Left lobe of liver (tissue), 2 donors: ENCODE measurements around the gene ADGRG1. TPM values are rescaled to one million over a fixed set of nuclear protein-coding genes. Genes with fewer than 3 reads are reported as not detected.

ENCODE experiments used
- ATAC-seq: fragments of 200-7000 bp; cut with Tn5 transposase; one replicate; pipeline ENCODE4 v1.9.1; 2020; ENCODE audit warnings: mild to moderate bottlenecking, moderate library complexity
- DNase-seq: peaks from one replicate; pipeline ENCODE4 v3.0.0-alpha.2; 2020; ENCODE audit warnings: low spot score
- total RNA-seq: library from RNA; stranded (reverse); gene quantifications from one replicate; pipeline ENCODE4 v1.2.1, GENCODE V29; 2021
- donor health status: DM: no; HTN: no; CAD: no; lungs with moderate emphysema.
- donor health status: DM: no; HTN: yes; CAD: no.

The ADGRG1 gene
- total RNA-seq, 1 donor from 2014 or later, result 5.1 TPM

DNA sequence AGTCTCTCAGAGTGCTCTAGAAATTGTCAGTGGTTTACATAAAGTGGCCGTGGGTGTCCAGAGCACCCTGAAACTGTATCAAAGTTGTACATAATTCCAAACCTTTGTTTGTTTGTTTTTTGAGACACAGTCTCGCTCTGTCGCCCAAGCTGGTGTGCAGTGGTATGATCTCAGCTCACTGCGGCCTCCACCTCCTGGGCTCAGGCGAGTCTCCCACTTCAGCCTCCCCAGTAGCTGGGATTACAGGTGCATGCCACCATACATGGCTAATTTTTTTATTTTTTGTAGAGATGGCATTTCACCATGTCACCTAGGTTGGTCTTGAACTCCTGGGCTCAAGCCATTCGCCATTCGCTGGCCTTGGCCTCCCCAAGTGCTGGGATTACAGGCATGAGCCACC is 24.3 kb upstream of the ADGRG1 start:
- DNase-seq, result no peak

DNA sequence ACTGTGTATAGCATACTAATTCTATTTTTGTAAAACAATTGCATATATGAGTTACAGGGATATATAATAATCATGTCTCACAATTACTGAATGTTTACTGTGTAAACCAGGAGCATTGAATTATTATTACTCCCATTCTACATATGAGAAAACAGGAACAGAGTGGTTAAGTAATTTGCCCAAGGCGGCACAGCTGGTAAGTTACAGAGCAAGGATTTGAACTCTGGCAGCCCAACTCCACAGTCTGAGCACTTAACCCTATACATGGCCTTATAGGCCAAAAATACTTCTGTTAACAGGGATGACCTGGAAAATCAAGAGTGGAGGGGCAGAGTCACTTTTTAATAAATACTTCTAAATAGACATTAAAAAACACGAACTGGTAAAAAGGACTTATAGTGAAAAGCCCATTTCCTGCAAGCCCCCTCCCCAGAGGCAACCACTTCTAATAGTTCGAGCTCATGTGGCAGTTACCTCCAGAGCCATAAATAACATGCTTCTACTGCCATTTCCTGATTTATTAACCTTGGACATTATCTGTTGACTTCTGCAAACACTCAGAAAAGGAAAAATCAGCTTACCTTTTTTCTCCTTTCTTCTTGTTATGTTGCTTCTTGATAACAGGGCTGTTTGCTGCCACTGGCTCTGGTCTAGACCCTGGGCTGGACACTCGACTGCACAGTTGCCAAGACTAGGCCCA is 22.1 kb upstream of the ADGRG1 start:
- DNase-seq, result no peak

More for the DNA sequence above, 24.3 kb upstream of the ADGRG1 start:
- ATAC-seq, result no peak

DNA sequence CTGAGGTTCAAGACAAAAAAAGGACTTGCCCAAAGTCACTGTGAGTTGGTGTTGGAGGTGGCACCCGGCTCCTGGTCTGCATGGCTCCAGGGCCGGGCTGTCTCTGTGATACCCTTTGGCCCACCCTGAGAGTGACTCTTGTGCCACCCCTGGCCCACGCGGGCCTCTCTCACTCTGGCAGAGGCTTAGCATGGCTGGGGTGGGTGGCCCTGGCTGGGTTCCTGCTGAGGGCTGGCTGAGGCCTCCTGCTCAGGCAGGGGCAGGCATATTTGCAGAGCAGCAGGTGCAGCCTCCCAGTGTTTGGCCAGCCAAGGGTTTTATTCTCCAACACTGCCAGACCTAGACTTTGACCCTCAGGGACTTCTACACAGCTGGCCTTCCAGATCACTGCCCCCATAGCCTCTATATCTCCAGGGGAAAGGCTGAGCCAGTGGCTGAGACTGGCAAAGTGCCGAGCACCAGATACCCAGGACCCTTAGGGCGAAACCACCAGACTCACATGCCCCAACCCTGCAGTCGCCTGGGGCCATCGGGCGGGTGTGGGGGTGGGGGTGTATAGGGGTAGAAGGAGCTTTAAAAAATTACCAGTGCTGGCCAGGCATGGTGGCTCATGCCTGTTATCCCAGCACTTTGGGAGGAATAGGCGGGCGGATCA is 21.5 kb upstream of the ADGRG1 start:
- ATAC-seq (peak; percentile 95), DNase-seq (peak; percentile 81)

More for the DNA sequence above, 22.1 kb upstream of the ADGRG1 start:
- ATAC-seq, result peak; percentile 2

DNA sequence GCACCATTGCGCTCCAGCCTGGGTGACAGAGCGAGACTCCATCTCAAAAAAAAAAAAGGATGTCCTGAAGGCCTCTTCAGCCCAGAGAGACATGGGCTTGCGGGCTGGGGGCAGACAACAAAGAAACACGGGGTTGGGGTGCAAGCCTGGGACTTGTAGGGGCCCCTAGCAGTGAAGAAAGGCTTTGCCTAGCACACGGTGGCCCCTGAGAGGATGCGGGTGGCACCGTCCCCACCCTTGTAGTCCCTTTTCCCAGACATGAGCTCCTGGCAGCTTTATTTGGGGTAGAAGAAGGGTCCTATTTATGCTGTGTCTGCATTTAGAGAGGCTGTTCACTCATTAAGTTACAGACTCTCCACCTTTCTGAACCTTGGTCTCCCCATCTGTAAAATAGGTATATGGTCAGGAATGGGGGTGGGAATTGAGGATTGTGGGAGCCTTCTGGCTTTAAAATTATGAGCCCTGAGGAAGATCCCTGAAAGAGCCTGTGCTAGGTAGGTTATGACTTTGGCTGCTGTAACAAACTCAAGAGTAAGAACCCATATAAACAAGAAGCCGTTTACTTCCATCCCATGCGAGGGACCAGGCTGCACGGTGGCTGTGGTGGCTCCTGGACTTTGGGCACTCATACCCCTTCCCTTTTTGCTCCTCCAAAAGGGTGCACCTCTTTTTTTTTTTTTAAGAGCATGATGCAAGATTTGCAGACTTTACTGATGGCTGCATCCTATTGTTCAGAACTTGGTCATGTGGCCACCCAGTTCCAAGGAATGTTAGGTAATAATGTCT is 20.6 kb upstream of the ADGRG1 start:
- ATAC-seq (no peak), DNase-seq (peak; percentile 34)

DNA sequence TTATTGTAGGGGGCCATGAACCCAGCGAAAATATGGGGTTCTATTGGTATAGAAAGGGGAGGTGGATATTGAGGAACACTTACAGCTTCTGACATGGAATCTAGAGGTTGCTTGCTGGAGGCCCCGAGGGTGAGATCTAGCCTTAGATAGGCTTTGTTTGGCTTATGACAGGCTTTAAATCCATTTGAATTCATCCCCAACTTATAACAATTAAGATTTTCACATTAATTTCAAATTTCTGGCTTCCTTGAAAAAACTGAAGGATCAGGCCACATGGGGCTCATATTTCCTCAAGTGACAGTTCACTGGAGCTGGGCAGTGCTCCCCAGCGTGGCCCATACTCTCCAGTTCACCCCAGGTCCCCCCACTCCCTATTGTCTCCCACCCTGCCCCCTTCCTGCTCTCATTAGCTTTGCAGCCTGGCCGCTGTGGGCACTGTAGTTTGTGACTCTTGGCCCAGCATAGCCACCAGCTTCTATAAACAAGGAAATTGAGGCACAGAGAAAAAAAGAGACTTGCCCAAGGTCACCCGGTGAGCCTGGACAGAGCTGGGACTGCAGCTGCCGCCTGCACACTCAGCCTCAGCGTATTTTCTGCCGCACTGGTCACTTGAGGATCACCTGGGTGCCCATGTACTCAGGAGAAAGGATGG is 19.8 kb upstream of the ADGRG1 start:
- DNase-seq (peak; percentile 26), ATAC-seq (no peak)

DNA sequence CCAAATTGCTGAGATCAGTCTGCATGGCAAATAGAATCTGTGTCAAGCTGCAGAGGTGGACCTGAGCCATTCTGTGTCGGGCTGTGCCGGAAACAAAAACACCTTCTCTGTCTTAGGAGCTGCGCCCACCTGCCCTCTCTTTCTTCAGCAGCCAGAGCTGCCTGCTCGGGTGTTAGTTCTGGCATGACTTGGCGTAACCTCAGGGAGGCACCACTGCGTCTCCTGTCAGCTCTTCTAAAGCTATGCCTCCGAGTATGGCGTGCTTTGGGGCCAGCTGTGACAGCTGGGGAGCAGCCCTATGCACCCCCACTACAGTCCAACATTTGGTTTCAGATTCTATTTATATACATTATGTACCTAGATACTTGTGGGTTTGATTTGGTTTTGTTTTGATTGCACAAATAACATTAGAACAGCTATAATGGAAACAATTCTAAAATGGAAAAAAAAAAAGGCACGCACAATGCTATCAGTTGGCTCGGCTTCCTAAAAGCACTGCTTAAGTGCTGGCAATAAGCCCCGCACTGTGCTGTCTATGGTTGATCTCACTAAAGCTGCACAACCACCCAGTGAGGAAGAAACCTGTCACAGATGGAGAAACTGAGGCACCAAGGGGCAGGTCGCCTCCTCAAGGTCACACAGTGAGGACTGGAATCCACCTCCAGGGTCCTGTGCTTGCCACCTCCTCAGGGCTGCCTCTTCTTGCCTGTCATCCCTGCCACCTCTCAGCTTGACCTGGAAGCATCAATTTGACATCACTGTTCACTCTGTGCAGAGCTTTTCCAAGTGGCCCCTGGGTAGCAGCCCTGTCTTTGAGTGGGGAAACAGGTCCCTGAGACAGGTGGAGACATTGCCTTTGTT is 18.7 kb upstream of the ADGRG1 start:
- no peak for ATAC-seq
- peak; percentile 41 for DNase-seq

DNA sequence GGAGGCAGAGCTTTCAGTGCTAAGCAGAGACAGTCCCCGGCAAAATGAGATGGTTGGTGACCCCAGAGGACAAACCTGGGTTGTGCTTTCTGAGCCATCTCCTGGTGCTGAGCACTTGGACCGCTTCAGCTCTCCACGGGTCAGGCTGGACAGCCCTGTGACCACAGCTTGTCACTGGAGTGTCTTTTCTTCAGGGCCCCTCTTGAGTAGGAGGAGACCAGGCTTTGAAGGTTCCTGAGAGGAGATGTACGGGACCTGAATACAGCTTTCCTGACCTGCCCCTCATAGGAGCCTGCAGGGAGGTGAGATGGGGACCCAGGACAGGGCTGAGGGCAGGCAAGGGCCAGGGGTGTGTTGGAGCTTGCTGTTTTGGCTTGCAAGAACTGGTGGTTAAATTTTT is 17.8 kb upstream of the ADGRG1 start:
- no peak for ATAC-seq

DNA sequence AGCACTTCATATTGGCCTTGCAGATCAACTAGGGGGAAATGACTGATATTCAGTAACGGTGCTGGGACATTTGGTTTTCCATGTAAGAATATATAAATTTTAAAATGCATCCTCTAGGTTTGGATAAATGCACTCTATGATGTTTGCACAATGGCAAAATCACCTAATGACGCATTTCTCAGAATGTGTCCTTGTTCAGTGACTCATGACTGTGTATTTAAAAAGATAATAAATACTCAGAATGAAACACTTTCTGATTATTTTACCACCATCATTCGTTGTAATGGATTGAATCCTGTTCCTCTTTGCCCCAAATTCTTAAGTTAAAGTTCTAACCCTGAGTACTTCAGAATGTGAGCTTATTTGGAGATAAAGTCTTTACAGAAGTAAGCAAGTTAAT is 17.2 kb upstream of the ADGRG1 start:
- no peak for ATAC-seq
- DNase-seq, result no peak

More for the DNA sequence above, 17.8 kb upstream of the ADGRG1 start:
- no peak for DNase-seq

DNA sequence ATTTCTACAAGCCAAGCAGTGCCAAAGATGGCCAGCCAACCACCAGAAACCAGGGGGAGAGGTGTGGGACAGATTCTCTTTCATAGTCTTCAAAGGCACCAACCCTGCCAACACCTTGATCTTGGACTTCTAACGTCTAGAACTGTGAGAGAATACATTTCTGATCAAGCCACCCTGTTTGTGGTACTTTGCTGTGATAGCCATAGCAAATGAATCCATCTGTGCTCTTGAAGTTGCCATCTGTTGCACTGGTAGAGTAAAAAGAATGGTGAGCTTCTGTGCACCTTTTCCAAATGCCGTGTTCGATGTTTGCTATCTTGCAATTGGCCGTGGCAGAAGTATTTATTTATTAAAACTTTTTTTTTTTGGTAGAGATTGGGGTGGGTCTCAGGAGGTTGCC is 16.7 kb upstream of the ADGRG1 start:
- no peak for ATAC-seq
- no peak for DNase-seq

DNA sequence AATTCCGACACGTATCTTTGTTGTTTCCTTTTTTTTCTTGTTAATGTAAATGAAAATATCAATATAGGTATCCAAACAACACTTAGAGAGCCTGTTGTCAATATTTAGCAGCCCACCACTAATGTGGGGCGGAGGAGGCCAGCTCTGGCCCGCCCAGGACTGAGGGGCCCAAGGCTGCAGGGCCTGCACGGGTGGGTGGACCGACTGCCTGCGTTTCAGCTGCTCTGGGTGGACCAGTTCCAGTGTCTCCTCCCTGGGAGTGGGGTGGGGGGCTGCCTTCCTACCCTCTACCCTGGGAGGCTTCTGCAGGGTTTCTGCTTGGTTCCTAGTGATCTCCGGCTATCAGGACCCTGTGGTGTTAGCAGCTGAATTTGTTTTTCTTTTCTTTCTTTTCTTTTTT is 15.9 kb upstream of the ADGRG1 start:
- DNase-seq (peak; percentile 14), ATAC-seq (no peak)

DNA sequence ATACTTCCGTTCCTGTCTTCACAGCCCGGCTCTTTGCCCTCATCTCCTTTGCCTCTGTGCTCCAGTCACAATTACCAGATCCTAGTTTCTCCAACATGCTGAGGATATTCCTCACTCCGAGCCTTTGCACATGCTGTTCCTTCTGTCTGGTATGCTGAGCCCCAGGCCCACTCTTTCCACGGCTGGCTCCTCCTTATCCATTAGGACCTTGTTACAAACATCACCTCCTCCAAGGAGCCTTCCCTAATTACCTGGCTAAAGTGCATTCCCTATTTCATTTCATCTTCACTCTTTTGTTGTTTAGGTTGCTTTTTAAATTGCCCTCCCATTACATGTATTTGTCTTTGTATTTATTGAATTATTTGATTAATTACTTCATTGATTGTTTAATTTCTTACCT is 14.9 kb upstream of the ADGRG1 start:
- DNase-seq (peak; percentile 7), ATAC-seq (no peak)

DNA sequence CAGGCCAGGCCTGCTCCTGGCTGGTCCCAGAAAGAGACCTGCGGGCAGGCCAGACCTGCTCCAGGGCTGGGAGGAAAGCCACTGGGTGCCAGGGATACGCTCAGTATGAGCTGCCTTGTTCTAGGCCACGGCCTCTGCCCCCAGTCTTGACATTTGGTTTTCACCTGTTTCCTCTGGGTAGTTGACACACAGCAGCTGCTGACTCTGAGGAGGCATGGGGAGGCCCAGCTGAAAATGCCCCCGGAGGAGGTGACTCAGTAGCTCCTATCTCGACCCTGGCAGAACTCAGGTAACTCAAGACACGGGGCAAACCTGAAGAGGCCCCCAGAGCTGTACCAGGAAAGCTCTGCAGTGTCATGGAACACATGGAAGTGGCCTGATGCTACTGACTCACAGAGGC is 13.9 kb upstream of the ADGRG1 start:
- peak; percentile 30 for DNase-seq

DNA sequence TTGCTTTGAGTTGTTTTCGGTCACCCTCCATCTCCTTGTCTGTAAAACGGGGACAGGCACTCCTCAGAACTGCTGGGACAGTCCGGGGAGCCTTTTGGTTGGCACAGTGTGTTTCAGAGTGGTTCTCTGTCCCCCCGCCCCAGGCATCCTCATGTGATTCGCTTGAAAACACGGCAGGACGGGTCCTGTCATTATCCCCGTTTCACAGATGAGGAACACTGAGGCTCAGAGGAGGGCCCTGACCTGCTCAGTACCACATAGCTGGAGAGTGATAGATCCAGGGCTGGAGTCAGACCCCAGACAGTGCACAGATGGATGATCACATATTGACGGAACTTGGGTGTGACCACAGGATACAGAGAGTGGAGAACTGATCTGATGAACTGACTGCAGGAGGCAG is 13.5 kb upstream of the ADGRG1 start:
- no peak for DNase-seq
- ATAC-seq, result no peak

More for the DNA sequence above, 13.9 kb upstream of the ADGRG1 start:
- no peak for ATAC-seq

DNA sequence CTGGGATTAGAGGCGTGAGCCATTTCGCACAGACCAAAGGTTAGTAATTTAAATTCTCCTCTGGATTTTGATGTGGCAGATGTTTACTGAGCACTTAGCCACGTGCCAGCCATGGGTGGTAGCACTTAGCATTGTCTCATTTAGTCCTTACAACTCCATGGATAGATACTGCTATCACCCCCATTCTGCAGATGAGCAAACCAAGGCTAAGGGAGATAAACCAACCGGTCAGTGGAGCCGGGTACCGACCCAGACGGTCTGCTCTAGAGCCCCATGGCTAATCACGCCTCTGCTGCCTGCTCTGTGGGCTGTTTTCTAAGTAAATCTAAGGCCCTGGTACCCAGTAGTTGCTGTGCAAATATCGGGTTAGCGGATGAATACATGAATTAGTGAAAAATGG is 12.6 kb upstream of the ADGRG1 start:
- ATAC-seq, result no peak
- peak; percentile 27 for DNase-seq

DNA sequence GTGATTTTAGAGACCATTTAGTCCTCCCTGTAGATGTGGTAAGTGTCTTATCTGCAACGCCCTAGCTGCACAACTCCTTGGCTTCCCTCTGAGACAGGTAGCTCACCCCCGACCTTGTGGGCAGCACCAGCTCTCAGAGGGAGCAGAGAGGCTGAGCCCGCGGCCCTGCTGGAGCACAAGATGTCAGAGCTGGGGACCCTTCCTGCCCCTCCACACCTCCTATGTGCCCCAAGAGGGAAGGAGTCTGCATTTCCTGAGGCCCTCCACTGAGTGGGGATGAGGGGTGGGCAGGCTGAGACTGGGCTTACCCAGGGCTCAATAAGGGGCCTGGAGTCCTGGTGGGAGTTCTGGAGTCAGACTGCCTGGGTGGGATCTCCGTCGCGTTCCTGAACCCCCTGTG is 12.2 kb upstream of the ADGRG1 start:
- ATAC-seq, result no peak
- peak; percentile 28 for DNase-seq

DNA sequence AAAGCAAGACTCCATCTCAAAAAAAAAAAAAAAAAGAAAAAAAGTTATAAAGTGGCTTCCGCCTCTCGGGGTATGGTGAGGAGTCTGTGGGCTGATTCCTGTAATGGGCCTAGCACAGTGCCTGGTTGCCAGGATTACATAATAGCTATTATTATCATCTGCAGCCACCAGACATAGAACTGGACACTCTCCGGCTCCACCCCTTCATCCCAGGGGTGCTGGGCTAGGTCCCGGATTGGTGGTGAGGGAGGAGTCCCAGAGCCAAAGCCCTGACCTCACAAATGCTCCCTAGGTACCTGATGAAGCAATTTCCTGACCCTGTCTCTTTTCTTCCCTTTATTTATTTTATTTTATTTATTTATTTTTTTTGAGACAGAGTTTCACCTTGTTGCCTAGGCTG is 11.6 kb upstream of the ADGRG1 start:
- no peak for ATAC-seq

DNA sequence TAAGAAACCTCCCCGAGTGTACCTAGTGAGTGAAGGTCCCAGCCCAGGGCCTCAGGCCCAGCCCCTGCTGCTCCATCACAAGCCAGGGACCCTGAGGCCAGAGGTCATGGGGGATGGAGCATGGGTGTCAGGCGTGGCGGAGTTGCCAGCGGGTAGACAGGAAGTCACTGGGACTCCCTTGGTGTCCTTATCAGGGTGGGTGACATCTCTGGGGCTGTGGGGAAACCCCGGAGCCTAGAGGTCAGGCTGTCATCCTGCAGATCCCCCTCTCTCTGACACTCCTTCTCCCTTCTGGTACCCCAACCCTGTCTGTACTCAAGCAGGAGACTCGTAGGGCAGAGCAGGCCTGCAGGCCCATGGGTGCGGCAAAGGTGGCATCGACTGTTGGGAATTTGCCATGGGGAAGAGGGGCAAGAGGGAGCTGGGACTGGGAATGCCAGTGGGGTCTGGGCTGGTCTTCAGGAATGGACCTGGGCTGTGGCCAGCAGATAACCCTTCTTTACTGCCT is 10.8 kb upstream of the ADGRG1 start:
- no peak for ATAC-seq

More for the DNA sequence above, 11.6 kb upstream of the ADGRG1 start:
- DNase-seq, result no peak

DNA sequence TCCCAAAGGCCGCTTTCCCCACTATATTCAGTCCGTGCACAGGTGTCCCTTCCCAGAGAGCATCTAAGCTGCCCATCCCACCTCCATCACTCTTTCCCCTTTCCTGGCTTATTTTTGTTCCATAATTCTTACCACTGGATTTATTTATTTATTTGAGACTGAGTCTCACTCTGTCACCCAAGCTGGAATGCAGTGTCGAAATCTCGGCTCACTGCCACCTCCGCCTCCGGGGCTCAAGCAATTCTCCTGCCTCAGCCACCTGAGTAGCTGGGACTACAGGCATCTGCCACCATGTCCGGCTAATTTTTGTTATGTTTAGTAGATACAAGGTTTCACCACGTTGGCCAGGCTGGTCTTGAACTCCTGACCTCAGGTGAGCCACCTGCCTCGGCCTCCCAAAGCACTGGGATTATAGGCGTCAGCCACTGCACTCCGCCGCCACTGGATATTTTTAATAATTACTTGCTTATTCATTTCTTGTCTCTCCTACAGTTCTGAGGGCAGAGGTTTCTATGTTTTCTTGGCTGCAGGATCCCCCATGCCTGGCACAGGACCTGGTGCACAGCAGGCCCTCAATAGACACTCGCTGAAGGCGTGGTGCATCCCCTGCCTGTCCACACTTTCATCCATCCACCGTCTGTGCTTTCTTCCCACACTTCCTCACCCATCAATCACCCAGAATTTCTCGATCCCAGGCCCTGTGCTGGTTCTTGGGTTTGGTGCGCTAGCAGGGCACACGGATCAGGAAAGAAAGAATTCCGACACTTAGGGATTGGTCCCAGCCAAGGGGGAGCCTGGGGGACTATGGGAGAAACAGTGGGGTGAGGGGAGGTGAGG is 9.9 kb upstream of the ADGRG1 start:
- DNase-seq, result peak; percentile 76
- peak; percentile 58 for ATAC-seq

More for the DNA sequence above, 10.8 kb upstream of the ADGRG1 start:
- DNase-seq, result no peak

DNA sequence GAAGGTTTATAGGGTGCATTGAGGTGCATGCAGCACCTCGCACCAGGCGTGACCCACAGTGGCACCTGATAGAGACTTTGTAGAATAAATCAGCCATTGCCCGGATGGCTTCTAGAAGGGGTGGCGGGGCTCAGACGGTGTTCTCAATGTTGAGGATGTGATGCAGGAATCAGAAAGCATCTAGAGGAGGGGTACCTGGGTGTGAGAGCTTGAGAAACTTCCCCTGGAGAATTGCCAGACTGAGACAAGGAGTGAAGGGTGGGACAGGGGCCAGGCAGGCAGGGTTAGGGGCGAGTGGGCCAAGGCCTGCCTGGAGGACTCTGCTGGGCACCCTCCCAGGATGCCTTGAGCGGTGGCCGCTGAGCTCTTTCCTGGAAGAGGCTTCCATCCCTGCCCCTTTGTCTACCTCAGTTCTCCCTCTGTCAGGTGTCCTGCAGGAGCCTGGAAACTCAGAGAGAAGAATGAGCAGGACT is 9.3 kb upstream of the ADGRG1 start:
- ATAC-seq, result no peak
- no peak for DNase-seq
